Bronchial epithelial cell (primary cell): ENCODE measurements around the gene UBE2D4. TPM values are rescaled to one million over a fixed set of nuclear protein-coding genes. Genes with fewer than 3 reads are reported as not detected.
"Not testable (repeated sequence)": the region's sequence is repeated elsewhere in the genome, so short reads cannot be mapped to it uniquely, and the experiment has no call there.

Experiments used
- DNase-seq: peaks from one replicate; pipeline ENCODE4 v3.0.0-alpha.2; 2010; ENCODE audit warnings: low read depth
- FAIRE-seq: peaks from 2 replicates; lab custom pipeline; 2011; peaks lifted over from hg19 to GRCh38; lab: Jason Lieb, UNC
- H3K27me3 ChIP-seq: 2 replicates; pipeline ENCODE4 v1.5.1; 2011; ENCODE audit warnings: low read length; ENCODE audit not compliant: control insufficient read depth, insufficient read depth
- H3K36me3 ChIP-seq: 2 replicates; pipeline ENCODE4 v1.5.1; 2011; ENCODE audit warnings: low read length; ENCODE audit not compliant: control insufficient read depth, insufficient read depth
- H3K4me3 ChIP-seq: 2 replicates; pipeline ENCODE4 v1.5.1; 2011; ENCODE audit warnings: mild to moderate bottlenecking, low read depth, low read length, control low read depth
- total RNA-seq: library from RNA; depleted of rRNA; stranded (reverse); fragments of >200 nt; gene quantifications from 2 replicates; pipeline ENCODE4 v1.2.1, GENCODE V29; 2014
- TF ChIP-seq, protein P1 (sequence below): IDR thresholded peaks from 2 replicates; pipeline ENCODE4 v1.5.1; 2011; ENCODE audit warnings: mild to moderate bottlenecking, moderate library complexity, low read length, control low read depth, inconsistent platforms; ENCODE audit not compliant: insufficient read depth, severe bottlenecking

UBE2D4 gene
- total RNA-seq, 1 donor from 2014 or later, result 3.9 TPM

DNA sequence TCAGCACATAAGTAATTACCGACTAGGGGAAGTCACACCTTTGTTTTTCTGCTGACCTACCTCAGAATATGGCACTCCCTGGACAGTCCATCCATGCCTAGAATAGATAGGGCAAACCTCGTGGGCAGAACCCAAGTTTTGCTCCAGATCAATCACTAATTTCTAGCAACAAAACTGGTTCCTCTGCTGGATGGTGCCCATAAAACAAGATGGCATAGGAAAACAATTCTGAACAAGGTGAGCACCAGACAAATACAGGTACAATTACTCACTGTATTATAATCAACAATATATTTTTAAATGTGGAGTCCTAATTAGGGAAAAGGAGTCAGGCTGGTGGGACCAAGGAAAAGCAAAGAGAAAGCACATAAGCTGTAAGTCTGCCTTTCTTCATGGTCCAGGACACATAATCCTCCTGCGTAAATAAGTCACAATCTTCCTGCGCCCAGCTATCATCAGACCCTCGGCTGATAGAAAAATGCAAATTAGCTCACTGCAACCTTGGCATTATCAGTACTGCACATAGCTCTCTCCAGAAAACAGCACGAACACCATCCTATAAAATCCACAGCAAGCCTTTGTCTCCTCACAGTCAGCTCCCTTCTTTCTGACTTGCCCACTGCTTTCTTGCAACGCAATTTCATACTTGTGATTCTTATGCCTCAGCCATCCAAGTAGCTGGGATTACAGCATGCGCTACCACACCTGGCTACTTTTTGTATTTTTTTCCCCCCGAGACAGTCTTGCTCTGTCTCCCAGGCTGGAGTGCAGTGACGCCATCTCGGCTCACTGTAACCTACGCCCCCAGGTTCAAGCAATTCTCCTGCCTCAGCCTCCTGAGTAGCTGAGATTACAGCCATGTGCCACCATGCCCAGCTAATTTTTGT lies 34.9 kb upstream of the UBE2D4 start:
- DNase-seq (no peak), FAIRE-seq (no peak)
- no peak overlapping the region for H3K4me3 ChIP-seq
- TF ChIP-seq, protein P1, sequence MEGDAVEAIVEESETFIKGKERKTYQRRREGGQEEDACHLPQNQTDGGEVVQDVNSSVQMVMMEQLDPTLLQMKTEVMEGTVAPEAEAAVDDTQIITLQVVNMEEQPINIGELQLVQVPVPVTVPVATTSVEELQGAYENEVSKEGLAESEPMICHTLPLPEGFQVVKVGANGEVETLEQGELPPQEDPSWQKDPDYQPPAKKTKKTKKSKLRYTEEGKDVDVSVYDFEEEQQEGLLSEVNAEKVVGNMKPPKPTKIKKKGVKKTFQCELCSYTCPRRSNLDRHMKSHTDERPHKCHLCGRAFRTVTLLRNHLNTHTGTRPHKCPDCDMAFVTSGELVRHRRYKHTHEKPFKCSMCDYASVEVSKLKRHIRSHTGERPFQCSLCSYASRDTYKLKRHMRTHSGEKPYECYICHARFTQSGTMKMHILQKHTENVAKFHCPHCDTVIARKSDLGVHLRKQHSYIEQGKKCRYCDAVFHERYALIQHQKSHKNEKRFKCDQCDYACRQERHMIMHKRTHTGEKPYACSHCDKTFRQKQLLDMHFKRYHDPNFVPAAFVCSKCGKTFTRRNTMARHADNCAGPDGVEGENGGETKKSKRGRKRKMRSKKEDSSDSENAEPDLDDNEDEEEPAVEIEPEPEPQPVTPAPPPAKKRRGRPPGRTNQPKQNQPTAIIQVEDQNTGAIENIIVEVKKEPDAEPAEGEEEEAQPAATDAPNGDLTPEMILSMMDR, result no peak
- H3K27me3 ChIP-seq, result no peaks in the 10 kb centered on the region
- H3K36me3 ChIP-seq, result no peaks in the 10 kb centered on the region

DNA sequence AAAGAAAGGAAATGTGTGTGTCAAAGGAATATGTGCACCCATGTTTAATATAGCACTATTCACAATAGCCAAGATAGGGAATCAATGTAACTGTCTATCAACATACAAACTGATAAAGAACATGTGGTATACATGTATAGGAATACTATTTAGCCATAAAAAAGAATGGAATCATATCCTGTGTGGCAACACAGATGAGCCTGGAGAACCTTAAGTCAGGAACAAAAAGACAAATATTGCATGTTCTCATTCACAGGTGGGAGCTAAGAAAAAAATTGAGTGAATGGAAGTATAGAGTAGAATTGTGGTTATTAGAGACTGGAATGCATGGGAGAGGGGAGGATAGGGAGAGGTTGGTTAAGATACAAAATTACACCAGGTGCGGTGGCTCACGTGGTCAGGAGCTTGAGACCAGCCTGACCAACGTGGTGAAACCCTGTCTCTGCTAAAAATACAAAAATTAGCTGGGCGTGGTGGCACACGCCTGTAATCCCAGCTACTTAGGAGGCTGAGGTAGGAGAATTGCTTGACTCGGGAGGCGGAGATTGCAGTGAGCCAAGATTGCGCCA lies 30.3 kb upstream of the UBE2D4 start:
- no peak for DNase-seq
- Histone ChIP-seq H3K36me3 (no peaks in the 10 kb centered on the region), H3K4me3 (no peak overlapping the region), H3K27me3 (no peaks in the 10 kb centered on the region)
- FAIRE-seq, result no peak
- TF ChIP-seq, protein P1, result no peak

DNA sequence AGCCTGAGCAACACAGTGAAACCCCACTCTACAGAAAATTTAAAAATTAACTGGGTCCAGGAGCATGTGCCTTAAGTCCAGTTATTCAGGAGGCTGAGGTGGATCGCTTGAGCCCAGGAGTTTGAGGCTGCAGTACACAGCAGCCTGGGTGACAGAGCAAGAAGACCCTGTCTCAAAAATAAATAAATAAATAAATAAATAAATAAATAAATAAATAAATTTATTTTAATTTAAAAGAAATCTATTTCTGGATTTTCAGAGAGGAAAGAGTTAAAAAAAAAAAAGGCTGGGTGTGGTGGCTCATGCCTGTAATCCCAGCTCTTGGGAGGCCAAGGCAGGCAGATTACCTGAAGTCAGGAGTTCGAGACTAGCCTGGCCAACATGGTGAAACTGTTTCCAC lies 27.7 kb upstream of the UBE2D4 start:
- not testable (repeated sequence) for H3K36me3 ChIP-seq, H3K4me3 ChIP-seq, FAIRE-seq, H3K27me3 ChIP-seq, DNase-seq

DNA sequence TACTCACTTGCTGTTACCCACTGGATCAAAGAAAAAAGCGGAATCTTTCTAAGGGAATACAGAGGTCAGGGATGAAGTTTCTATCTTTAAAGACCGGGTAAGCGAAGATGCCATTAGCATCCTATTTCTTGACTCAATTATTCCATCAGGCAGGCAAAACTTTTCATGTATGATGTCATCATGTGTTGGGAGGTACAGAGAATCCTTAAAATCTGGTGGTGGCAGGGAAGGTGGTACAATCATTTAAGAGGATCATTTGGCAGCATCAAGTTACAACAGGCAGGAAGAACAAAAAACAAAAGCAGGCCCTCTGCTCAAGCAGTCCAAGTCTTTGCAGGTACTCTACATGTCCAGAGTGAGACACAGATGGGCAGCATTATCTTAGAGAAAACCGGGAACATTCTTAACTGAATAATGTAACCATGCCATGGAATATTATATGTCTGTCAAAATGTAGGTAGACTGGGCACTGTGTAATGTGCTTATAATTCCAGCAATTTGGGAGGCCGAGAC lies 23.6 kb upstream of the UBE2D4 start:
- TF ChIP-seq, protein P1, result no peak
- H3K27me3 ChIP-seq, result no peaks in the 10 kb centered on the region
- H3K36me3 ChIP-seq, result peaks cover 4% of the 10 kb centered on the region
- H3K4me3 ChIP-seq, result no peak overlapping the region
- FAIRE-seq (no peak), DNase-seq (peak; percentile 47)

DNA sequence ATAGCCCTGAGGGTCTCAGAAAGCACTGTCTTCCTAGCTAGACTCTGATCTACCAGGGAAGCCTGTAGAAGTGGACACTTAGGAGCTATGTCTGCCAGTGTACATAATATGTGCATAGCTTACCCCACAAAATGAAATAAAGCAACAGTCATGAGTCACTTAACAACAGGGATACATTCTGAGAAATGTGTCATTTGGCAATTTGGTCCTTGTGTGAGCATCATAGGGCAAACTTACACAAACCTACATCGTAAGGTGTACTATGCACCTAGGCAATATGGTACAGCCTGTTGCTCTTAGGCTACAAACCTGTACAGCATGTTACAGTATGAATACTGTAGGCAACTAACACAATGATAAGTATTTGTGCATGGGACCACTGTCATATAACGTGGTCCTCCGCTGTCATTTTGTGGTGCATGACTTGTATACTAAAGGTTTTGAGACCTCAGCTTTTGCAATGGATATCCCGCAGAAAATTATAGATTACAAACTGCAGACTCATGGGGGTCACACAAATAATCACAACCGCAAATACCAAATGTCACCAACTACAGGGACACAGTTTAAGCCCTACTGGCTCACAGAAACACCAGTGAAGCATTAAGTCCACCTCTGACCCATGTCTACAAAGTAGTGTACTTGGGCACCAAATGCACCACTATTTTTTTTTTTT lies 21.6 kb upstream of the UBE2D4 start:
- no peak overlapping the region for H3K4me3 ChIP-seq
- DNase-seq (peak; percentile 68), FAIRE-seq (no peak)

More for the DNA sequence above, 21.6 kb upstream of the UBE2D4 start:
- H3K36me3 ChIP-seq, result peaks cover 4% of the 10 kb centered on the region
- H3K27me3 ChIP-seq, result no peaks in the 10 kb centered on the region
- TF ChIP-seq, protein P1, result no peak
